ENCODE data around the gene PDE11A. TPM values are rescaled to one million over a fixed set of nuclear protein-coding genes. Genes with fewer than 3 reads are reported as not detected.

Gene PDE11A
- total RNA-seq, 2 donors from 2014 or later, result 1.5 to 1.9 TPM

DNA sequence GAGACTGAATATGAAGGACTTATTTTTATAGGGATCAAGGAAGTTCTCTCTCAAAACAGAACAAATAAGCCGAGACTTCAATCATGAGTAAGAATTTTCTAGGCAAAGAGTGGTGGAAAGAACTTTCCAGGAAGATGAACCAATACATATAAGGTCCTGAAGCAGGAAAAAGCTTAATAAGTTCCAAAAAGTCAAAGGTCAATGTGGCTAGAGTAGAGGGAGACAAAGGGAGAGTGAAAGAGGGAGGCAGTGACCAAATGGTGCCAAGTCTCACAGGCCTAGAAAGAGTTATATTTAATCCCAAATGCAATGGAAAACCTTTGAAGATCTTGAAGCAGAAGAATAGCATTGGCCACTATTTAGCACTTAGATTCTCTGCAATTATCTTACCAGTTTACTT, 56.0 kb downstream of the PDE11A start:
- Histone ChIP-seq H3K27ac (ENCODE audit: low read depth, low read length) (no peak overlapping the region), H3K4me3 (ENCODE audit: low read length) (no peak overlapping the region), H3K4me1 (ENCODE audit: control insufficient read depth, insufficient read depth, low read length) (no peaks in the 10 kb centered on the region), H3K9ac (ENCODE audit: extremely low read depth, low read length, poor library complexity, severe bottlenecking) (no peak overlapping the region), H3K27me3 (ENCODE audit: control insufficient read depth, insufficient read depth, low read length, poor library complexity, severe bottlenecking) (no peaks in the 10 kb centered on the region), H3K36me3 (ENCODE audit: control insufficient read depth, insufficient read depth, low read length) (no peaks in the 10 kb centered on the region), H3K9me3 (ENCODE audit: control insufficient read depth, low read length) (no peaks in the 10 kb centered on the region)
- Mint-ChIP-seq H3K27ac (no peak overlapping the region), H3K4me3 (no peak overlapping the region), H3K9me3 (no peaks in the 10 kb centered on the region), H3K36me3 (ENCODE audit: low read depth) (no peaks in the 10 kb centered on the region), H3K4me1 (no peaks in the 10 kb centered on the region), H3K27me3 (ENCODE audit: insufficient read depth) (no peaks in the 10 kb centered on the region)
- DNase-seq, result no peak
- 0% methylated on average over 1 of the region's 1 CpG for WGBS, 2 experiments (ENCODE audit: insufficient coverage in 1 of 2, insufficient read length in 1 of 2)
- TF ChIP-seq, protein P1, sequence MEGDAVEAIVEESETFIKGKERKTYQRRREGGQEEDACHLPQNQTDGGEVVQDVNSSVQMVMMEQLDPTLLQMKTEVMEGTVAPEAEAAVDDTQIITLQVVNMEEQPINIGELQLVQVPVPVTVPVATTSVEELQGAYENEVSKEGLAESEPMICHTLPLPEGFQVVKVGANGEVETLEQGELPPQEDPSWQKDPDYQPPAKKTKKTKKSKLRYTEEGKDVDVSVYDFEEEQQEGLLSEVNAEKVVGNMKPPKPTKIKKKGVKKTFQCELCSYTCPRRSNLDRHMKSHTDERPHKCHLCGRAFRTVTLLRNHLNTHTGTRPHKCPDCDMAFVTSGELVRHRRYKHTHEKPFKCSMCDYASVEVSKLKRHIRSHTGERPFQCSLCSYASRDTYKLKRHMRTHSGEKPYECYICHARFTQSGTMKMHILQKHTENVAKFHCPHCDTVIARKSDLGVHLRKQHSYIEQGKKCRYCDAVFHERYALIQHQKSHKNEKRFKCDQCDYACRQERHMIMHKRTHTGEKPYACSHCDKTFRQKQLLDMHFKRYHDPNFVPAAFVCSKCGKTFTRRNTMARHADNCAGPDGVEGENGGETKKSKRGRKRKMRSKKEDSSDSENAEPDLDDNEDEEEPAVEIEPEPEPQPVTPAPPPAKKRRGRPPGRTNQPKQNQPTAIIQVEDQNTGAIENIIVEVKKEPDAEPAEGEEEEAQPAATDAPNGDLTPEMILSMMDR (conservative IDR thresholded peaks at IDR 0.05), result no peak

DNA sequence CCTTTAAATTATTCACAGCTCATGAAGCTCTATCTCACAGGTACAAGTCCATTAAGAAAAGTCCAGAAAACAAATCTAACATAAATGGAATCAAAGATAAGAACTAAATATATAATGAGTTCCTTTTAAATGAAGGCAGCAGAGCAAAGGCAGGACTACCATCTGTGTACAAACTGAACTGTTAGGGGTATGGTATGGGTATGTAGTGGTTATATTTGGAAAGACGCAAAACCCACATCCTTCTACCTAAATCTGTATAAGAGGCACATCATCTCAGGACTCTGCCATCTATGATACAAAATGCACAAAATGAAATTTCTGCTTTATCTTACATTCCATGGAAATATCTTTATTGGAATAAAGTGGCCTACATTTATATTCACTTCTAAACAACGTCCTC, 59.9 kb downstream of the PDE11A start:
- Histone ChIP-seq H3K27me3 (ENCODE audit: control insufficient read depth, insufficient read depth, low read length, poor library complexity, severe bottlenecking) (no peaks in the 10 kb centered on the region), H3K9ac (ENCODE audit: extremely low read depth, low read length, poor library complexity, severe bottlenecking) (no peak overlapping the region), H3K27ac (ENCODE audit: low read depth, low read length) (no peak overlapping the region), H3K4me1 (ENCODE audit: control insufficient read depth, insufficient read depth, low read length) (no peaks in the 10 kb centered on the region), H3K36me3 (ENCODE audit: control insufficient read depth, insufficient read depth, low read length) (no peaks in the 10 kb centered on the region), H3K4me3 (ENCODE audit: low read length) (no peak overlapping the region), H3K9me3 (ENCODE audit: control insufficient read depth, low read length) (no peaks in the 10 kb centered on the region)
- H3K27me3 Mint-ChIP-seq (ENCODE audit: insufficient read depth), result no peaks in the 10 kb centered on the region
- TF ChIP-seq, protein P1 (conservative IDR thresholded peaks at IDR 0.05), result no peak
- no peak overlapping the region for H3K27ac Mint-ChIP-seq
- no peak overlapping the region for H3K4me3 Mint-ChIP-seq
- H3K36me3 Mint-ChIP-seq (ENCODE audit: low read depth), result no peaks in the 10 kb centered on the region
- no peak for DNase-seq
- 79 to 88% methylated on average over 1 to 2 of the region's 2 CpGs for WGBS, 2 experiments (ENCODE audit: insufficient coverage in 1 of 2, insufficient read length in 1 of 2)
- H3K9me3 Mint-ChIP-seq, result no peaks in the 10 kb centered on the region
- no peaks in the 10 kb centered on the region for H3K4me1 Mint-ChIP-seq

DNA sequence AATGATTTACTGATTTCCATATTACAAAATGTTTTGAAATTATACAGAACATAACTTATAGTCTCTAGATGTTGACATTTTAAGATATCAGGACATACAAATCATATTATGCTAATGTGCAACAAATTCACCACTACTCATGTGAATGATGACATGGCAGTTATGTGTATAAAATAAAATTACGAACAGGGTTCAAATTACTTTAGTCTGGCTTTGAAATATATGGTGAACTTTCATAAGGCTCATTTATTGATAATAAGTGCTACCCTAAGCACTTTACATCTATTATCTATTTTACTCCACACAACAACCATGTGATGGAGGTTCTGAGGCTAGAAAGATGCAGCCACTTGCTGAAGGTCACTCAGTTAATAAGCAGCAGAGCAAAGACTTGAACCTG, 62.8 kb downstream of the PDE11A start:
- Mint-ChIP-seq H3K27ac (no peak overlapping the region), H3K36me3 (ENCODE audit: low read depth) (no peaks in the 10 kb centered on the region), H3K27me3 (ENCODE audit: insufficient read depth) (no peaks in the 10 kb centered on the region), H3K9me3 (no peaks in the 10 kb centered on the region), H3K4me1 (no peaks in the 10 kb centered on the region), H3K4me3 (no peak overlapping the region)
- no peaks in the 10 kb centered on the region for H3K9me3 ChIP-seq (ENCODE audit: control insufficient read depth, low read length)
- no peak overlapping the region for H3K4me3 ChIP-seq (ENCODE audit: low read length)
- 100% methylated on average over 1 of the region's 1 CpG; no CpG with 5 or more reads in 1 of the 2 experiments for WGBS, 2 experiments (ENCODE audit: insufficient coverage in 1 of 2, insufficient read length in 1 of 2)
- H3K4me1 ChIP-seq (ENCODE audit: control insufficient read depth, insufficient read depth, low read length), result no peaks in the 10 kb centered on the region
- DNase-seq, result no peak
- no peak overlapping the region for H3K27ac ChIP-seq (ENCODE audit: low read depth, low read length)
- no peaks in the 10 kb centered on the region for H3K36me3 ChIP-seq (ENCODE audit: control insufficient read depth, insufficient read depth, low read length)
- no peaks in the 10 kb centered on the region for H3K27me3 ChIP-seq (ENCODE audit: control insufficient read depth, insufficient read depth, low read length, poor library complexity, severe bottlenecking)
- TF ChIP-seq, protein P1 (conservative IDR thresholded peaks at IDR 0.05), result no peak
- no peak overlapping the region for H3K9ac ChIP-seq (ENCODE audit: extremely low read depth, low read length, poor library complexity, severe bottlenecking)
